Progenitor cell of endocrine pancreas (in vitro differentiated cells): Measurements from ENCODE around the gene THRB. TPM values are rescaled to one million over a fixed set of nuclear protein-coding genes. Genes with fewer than 3 reads are reported as not detected.

ENCODE experiments used
- DNase-seq: peaks from one replicate; pipeline ENCODE4 v3.0.0; 2021; ENCODE audit warnings: low spot score; ENCODE audit not compliant: unreplicated experiment
- H3K27ac Mint-ChIP-seq: 2 replicates; pipeline ENCODE4 v1.8.0; 2021; ENCODE audit warnings: mild to moderate bottlenecking, moderate library complexity, mixed read lengths
- H3K27me3 Mint-ChIP-seq: 2 replicates; pipeline ENCODE4 v1.8.0; 2021; ENCODE audit warnings: mixed read lengths
- H3K36me3 Mint-ChIP-seq: 2 replicates; pipeline ENCODE4 v1.8.0; 2022; ENCODE audit warnings: mixed read lengths; ENCODE audit not compliant: insufficient read depth
- H3K4me1 Mint-ChIP-seq: 2 replicates; pipeline ENCODE4 v1.8.0; 2021; ENCODE audit warnings: low read depth, mixed read lengths
- H3K4me3 Mint-ChIP-seq: 2 replicates; pipeline ENCODE4 v1.8.0; 2021; ENCODE audit warnings: low read depth, mild to moderate bottlenecking, moderate library complexity, mixed read lengths
- H3K9me3 Mint-ChIP-seq: 2 replicates; pipeline ENCODE4 v1.8.0; 2021; ENCODE audit warnings: low read depth, mixed read lengths
- total RNA-seq: library from RNA; stranded (reverse); gene quantifications from 2 replicates; pipeline ENCODE4 v1.2.1, GENCODE V29; 2021
- TF ChIP-seq, protein P1 (sequence below): fragments of 200-600 bp; sonication (generic); IDR thresholded peaks from one replicate; pipeline ENCODE4 v1.5.0; 2021; ENCODE audit warnings: antibody characterized with exemption, mild to moderate bottlenecking; ENCODE audit not compliant: unreplicated experiment

Gene THRB
- total RNA-seq, 1 donor from 2014 or later = 19.7 TPM

DNA sequence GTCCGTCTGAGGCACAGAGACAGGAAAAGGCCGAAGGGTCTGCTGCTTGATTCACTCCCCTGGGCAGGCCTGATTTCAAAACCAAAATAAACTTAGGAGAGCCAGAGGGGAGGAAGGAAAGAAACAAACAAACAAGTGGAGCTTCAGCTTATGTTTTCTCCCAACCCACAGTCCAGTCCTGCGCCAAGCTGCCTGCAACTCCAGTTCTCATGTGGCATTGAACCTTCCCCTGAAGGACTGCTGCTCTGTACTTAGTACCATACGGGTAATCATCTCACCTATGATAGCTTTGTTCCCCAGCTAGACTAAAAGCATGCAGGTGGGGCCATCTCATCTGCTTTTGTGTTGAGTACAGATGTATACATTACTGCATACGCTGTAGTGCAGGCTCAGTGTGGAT lies 236.4 kb downstream of the THRB start:
- H3K4me3 Mint-ChIP-seq = no peak overlapping the region
- no peak overlapping the region for H3K27ac Mint-ChIP-seq
- H3K27me3 Mint-ChIP-seq = no peaks in the 10 kb centered on the region
- DNase-seq = no peak
- no peaks in the 10 kb centered on the region for H3K36me3 Mint-ChIP-seq
- no peaks in the 10 kb centered on the region for H3K4me1 Mint-ChIP-seq
- TF ChIP-seq, protein P1, sequence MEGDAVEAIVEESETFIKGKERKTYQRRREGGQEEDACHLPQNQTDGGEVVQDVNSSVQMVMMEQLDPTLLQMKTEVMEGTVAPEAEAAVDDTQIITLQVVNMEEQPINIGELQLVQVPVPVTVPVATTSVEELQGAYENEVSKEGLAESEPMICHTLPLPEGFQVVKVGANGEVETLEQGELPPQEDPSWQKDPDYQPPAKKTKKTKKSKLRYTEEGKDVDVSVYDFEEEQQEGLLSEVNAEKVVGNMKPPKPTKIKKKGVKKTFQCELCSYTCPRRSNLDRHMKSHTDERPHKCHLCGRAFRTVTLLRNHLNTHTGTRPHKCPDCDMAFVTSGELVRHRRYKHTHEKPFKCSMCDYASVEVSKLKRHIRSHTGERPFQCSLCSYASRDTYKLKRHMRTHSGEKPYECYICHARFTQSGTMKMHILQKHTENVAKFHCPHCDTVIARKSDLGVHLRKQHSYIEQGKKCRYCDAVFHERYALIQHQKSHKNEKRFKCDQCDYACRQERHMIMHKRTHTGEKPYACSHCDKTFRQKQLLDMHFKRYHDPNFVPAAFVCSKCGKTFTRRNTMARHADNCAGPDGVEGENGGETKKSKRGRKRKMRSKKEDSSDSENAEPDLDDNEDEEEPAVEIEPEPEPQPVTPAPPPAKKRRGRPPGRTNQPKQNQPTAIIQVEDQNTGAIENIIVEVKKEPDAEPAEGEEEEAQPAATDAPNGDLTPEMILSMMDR = no peak
- no peaks in the 10 kb centered on the region for H3K9me3 Mint-ChIP-seq

DNA sequence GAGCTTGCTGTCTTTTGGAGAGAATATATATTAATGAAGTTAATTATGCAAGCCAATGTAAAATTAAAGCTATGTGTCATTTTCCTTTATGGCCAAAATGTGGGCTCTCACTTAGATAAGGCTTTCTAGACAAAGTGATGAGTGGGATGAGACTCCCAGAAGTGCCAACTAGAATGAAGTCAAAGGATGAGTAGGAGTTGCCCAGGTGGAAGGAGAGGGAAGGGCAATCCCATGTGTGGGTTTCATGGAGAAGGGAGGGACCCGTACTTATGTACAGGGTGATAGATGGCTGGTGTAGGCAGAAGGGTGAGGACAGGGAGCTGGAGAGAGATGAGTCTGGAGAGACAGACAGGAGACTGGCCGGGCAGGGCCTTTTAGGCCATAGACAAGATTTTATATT lies 239.2 kb downstream of the THRB start:
- Mint-ChIP-seq H3K4me1 (no peaks in the 10 kb centered on the region), H3K27ac (no peak overlapping the region), H3K27me3 (no peaks in the 10 kb centered on the region), H3K4me3 (no peak overlapping the region), H3K9me3 (no peaks in the 10 kb centered on the region), H3K36me3 (no peaks in the 10 kb centered on the region)
- TF ChIP-seq, protein P1 = no peak
- no peak for DNase-seq

DNA sequence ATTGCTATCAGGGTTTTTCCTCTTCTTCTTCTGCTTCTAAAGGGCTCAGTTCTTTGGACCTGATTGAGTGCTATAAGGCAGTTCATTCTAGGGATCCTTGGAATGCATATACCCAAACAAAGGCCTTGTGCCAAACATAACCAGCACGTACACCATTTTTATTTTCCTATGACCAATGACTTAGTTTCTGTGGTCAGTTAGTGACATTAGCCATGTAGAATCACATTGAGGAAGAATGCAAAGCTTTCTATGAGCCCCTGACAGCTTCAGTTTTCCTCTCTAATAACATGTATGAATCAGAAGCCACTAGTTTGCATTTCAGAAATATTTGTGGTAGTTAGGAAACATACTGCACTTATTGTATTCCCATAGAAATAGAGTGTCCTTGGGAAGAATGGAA lies 240.0 kb downstream of the THRB start:
- Mint-ChIP-seq H3K4me3 (no peak overlapping the region), H3K9me3 (no peaks in the 10 kb centered on the region), H3K4me1 (no peaks in the 10 kb centered on the region), H3K27ac (no peak overlapping the region), H3K27me3 (no peaks in the 10 kb centered on the region), H3K36me3 (no peaks in the 10 kb centered on the region)
- TF ChIP-seq, protein P1 = no peak
- no peak for DNase-seq

GRCh38 chr3:24253336-24253735 lies 241.3 kb downstream of the THRB start:
- TF ChIP-seq, protein P1 = no peak
- Mint-ChIP-seq H3K27ac (no peak overlapping the region), H3K4me1 (no peaks in the 10 kb centered on the region), H3K36me3 (no peaks in the 10 kb centered on the region), H3K4me3 (no peak overlapping the region), H3K9me3 (no peaks in the 10 kb centered on the region), H3K27me3 (no peaks in the 10 kb centered on the region)
- no peak for DNase-seq

- H3K36me3 Mint-ChIP-seq = no peaks in the 10 kb centered on the region
- H3K4me3 Mint-ChIP-seq = no peak overlapping the region
- H3K9me3 Mint-ChIP-seq = no peaks in the 10 kb centered on the region
- no peak overlapping the region for H3K27ac Mint-ChIP-seq
- no peaks in the 10 kb centered on the region for H3K4me1 Mint-ChIP-seq
- no peak for DNase-seq
- no peaks in the 10 kb centered on the region for H3K27me3 Mint-ChIP-seq
- TF ChIP-seq, protein P1 = no peak
Measured at GRCh38 chr3:24249523-24249922, 245.1 kb downstream of the THRB start.
